A673 (cell line): ENCODE data around the gene FUT3. TPM values are rescaled to one million over a fixed set of nuclear protein-coding genes. Genes with fewer than 3 reads are reported as not detected.

Experiments
- BruUV-seq: library from RNA; stranded (reverse); fragments of 400-500 nt; replicated peaks from 2 replicates; lab custom pipeline; 2021; lab: Mats Ljungman, UMichigan
- CTCF ChIA-PET: fragments of 300-600 bp; sonication (Branson Sonifier 250); formaldehyde crosslinking; loops from one replicate; lab custom pipeline; 2022; ENCODE audit warnings: antibody characterized with exemption; lab: Charles Lee
- POLR2A ChIA-PET: fragments of 300-600 bp; sonication (Branson Sonifier 250); formaldehyde crosslinking; loops from one replicate; lab custom pipeline; 2022; ENCODE audit warnings: antibody characterized with exemption; ENCODE audit not compliant: low non-redundant PET; lab: Charles Lee
- DNase-seq: peaks from one replicate; pipeline ENCODE4 v3.0.0-alpha.2; 2015; ENCODE audit warnings: low spot score
- H3K27ac ChIP-seq: fragments of 200-600 bp; sonication (generic); 2 replicates; pipeline ENCODE4 v1.5.1; 2016; ENCODE audit warnings: mixed run types, low read depth, mild to moderate bottlenecking, mixed read lengths, antibody characterized with exemption, low read length; ENCODE audit not compliant: poor library complexity, severe bottlenecking
- H3K27me3 ChIP-seq: fragments of 200-600 bp; sonication (generic); replicated peaks from 2 replicates; pipeline ENCODE4 v1.6.1; 2017; ENCODE audit warnings: mixed run types, low read depth, mild to moderate bottlenecking, mixed read lengths, antibody characterized with exemption, low read length; ENCODE audit not compliant: insufficient read depth, poor library complexity
- H3K36me3 ChIP-seq: fragments of 200-600 bp; sonication (generic); 2 replicates; pipeline ENCODE4 v1.6.1; 2016; ENCODE audit warnings: mixed run types, mild to moderate bottlenecking, mixed read lengths, antibody characterized with exemption, low read length; ENCODE audit not compliant: insufficient read depth, poor library complexity, severe bottlenecking
- H3K4me1 ChIP-seq: fragments of 200-600 bp; sonication (generic); 2 replicates; pipeline ENCODE4 v1.6.1; 2017; ENCODE audit warnings: mixed run types, mild to moderate bottlenecking, mixed read lengths, antibody characterized with exemption, low read length; ENCODE audit not compliant: insufficient read depth, poor library complexity, severe bottlenecking
- H3K4me3 ChIP-seq: fragments of 200-600 bp; sonication (generic); 2 replicates; pipeline ENCODE4 v1.5.1; 2016; ENCODE audit warnings: low read depth, mixed run types, mild to moderate bottlenecking, mixed read lengths, low read length; ENCODE audit not compliant: poor library complexity, severe bottlenecking
- H3K9me3 ChIP-seq: fragments of 200-600 bp; sonication (generic); 2 replicates; pipeline ENCODE4 v1.6.1; 2016; ENCODE audit warnings: mixed run types, low read depth, mild to moderate bottlenecking, mixed read lengths, antibody characterized with exemption, low read length; ENCODE audit not compliant: poor library complexity, severe bottlenecking
- CTCF ChIP-seq: fragments of 300-800, 200-600 bp; sonication (generic); conservative IDR thresholded peaks from 2 replicates; pipeline ENCODE4 v1.5.1; 2017; ENCODE audit warnings: low read depth, mild to moderate bottlenecking, antibody characterized with exemption, low read length, moderate library complexity, mixed read lengths
- EZH2 ChIP-seq: fragments of 200-600 bp; sonication (generic); IDR thresholded peaks from 2 replicates; pipeline ENCODE4 v1.6.1; 2017; ENCODE audit warnings: borderline replicate concordance, low read depth, mild to moderate bottlenecking, mixed read lengths, antibody characterized with exemption, low read length; ENCODE audit not compliant: poor library complexity, severe bottlenecking
- intact Hi-C: fragments of 100-400 bp; cut with micrococcal nuclease; formaldehyde crosslinking; loops from one replicate; pipeline ENCODE4 v1.10.0; 2022; ENCODE audit not compliant: unreplicated experiment
- total RNA-seq: library from RNA; stranded (reverse); gene quantifications from 2 replicates; pipeline ENCODE4 v1.2.3, GENCODE V29; 2021

The FUT3 gene
- total RNA-seq, 1 experiment from 2014 or later, result not detected

GRCh38 chr19:5867201-5868136, 16.2 kb upstream of the FUT3 start:
- no TSS peak for BruUV-seq
- intact Hi-C loops, result no loop called here
- CTCF ChIA-PET, result no interaction called here
- no peaks in the 10 kb centered on the region for H3K9me3 ChIP-seq
- no peak overlapping the region for H3K27ac ChIP-seq
- POLR2A ChIA-PET, result no interaction called here
- TF ChIP-seq CTCF (no peak), EZH2 (no peak)
- H3K4me3 ChIP-seq, result no peak overlapping the region
- no peaks in the 10 kb centered on the region for H3K36me3 ChIP-seq
- no peak for DNase-seq
- H3K27me3 ChIP-seq, result no peaks in the 10 kb centered on the region
- no peaks in the 10 kb centered on the region for H3K4me1 ChIP-seq

- POLR2A ChIA-PET, result no interaction called here
- Histone ChIP-seq H3K27me3 (no peaks in the 10 kb centered on the region), H3K36me3 (no peaks in the 10 kb centered on the region), H3K9me3 (no peaks in the 10 kb centered on the region), H3K27ac (no peak overlapping the region), H3K4me1 (no peaks in the 10 kb centered on the region), H3K4me3 (no peak overlapping the region)
- no TSS peak for BruUV-seq
- TF ChIP-seq CTCF, result no peak
- TF ChIP-seq EZH2, result no peak
- no peak for DNase-seq
- intact Hi-C loops, result no loop called here
- CTCF ChIA-PET, result interaction anchor here (0.6 kb wide), 1 partner anchor 92 kb away, joined by 5 read pairs; no protein-coding TSS in a partner anchor
Observed at GRCh38 chr19:5865772-5866171, 14.5 kb upstream of the FUT3 start.

GRCh38 chr19:5864725-5865486, 13.7 kb upstream of the FUT3 start:
- Histone ChIP-seq H3K27ac (no peak overlapping the region), H3K36me3 (no peaks in the 10 kb centered on the region), H3K9me3 (no peaks in the 10 kb centered on the region), H3K4me3 (no peak overlapping the region), H3K4me1 (no peaks in the 10 kb centered on the region), H3K27me3 (no peaks in the 10 kb centered on the region)
- BruUV-seq, result no TSS peak
- intact Hi-C loops, result no loop called here
- TF ChIP-seq EZH2 (no peak), CTCF (no peak)
- no peak for DNase-seq
- ChIA-PET POLR2A (no interaction called here), CTCF (no interaction called here)
